Activated CD8-positive, alpha-beta memory T cell treated with anti-CD3 and anti-CD28 coated beads, Interleukin-2, amount 50 U/mL, for 1 hour (primary cell): ENCODE results near the gene RAB3GAP2.
"Not testable (repeated sequence)": the region's sequence is repeated elsewhere in the genome, so short reads cannot be mapped to it uniquely, and the experiment has no call there.

ENCODE experiments used
- DNase-seq: peaks from one replicate; pipeline ENCODE4 v3.0.0-alpha.2; 2020; ENCODE audit errors: extremely low read depth

RAB3GAP2 gene

GRCh38 chr1:220272047-220272840, at the start of gene RAB3GAP2:
RAB3GAP2 (minus strand) TSS chr1:220272453; CDS start chr1:220272337, 116 bp downstream.
- peak; percentile 95 for DNase-seq

GRCh38 chr1:220321758-220322157, 49.5 kb upstream of the RAB3GAP2 start:
- no peak for DNase-seq

- DNase-seq, result no peak
Observed at GRCh38 chr1:220320709-220321108, 48.5 kb upstream of the RAB3GAP2 start.

- DNase-seq, result no peak
Observed at GRCh38 chr1:220318673-220319072, 46.4 kb upstream of the RAB3GAP2 start.

GRCh38 chr1:220317161-220317560, 44.9 kb upstream of the RAB3GAP2 start:
- no peak for DNase-seq

- no peak for DNase-seq
Observed at GRCh38 chr1:220316305-220316704, 44.1 kb upstream of the RAB3GAP2 start.

GRCh38 chr1:220315070-220315839, 43.0 kb upstream of the RAB3GAP2 start:
- no peak for DNase-seq

GRCh38 chr1:220313576-220313975, 41.3 kb upstream of the RAB3GAP2 start:
- DNase-seq, result no peak

- not testable (repeated sequence) for DNase-seq
Observed at GRCh38 chr1:220310147-220310546, 37.9 kb upstream of the RAB3GAP2 start.

GRCh38 chr1:220307607-220308006, 35.4 kb upstream of the RAB3GAP2 start:
- DNase-seq, result no peak

GRCh38 chr1:220306339-220306738, 34.1 kb upstream of the RAB3GAP2 start:
- DNase-seq, result no peak

GRCh38 chr1:220303871-220304270, 31.6 kb upstream of the RAB3GAP2 start:
- DNase-seq, result no peak

GRCh38 chr1:220301630-220302029, 29.4 kb upstream of the RAB3GAP2 start:
- no peak for DNase-seq

- no peak for DNase-seq
Observed at GRCh38 chr1:220300442-220301121, 28.3 kb upstream of the RAB3GAP2 start.

- DNase-seq, result no peak
Observed at GRCh38 chr1:220299337-220299736, 27.1 kb upstream of the RAB3GAP2 start.

- no peak for DNase-seq
Observed at GRCh38 chr1:220298470-220299205, 26.4 kb upstream of the RAB3GAP2 start.

GRCh38 chr1:220296981-220297380, 24.7 kb upstream of the RAB3GAP2 start:
- DNase-seq, result no peak

GRCh38 chr1:220294846-220295301, 22.6 kb upstream of the RAB3GAP2 start:
- no peak for DNase-seq

GRCh38 chr1:220291580-220291979, 19.3 kb upstream of the RAB3GAP2 start:
- DNase-seq, result no peak

- no peak for DNase-seq
Observed at GRCh38 chr1:220290140-220290761, 18.0 kb upstream of the RAB3GAP2 start.

- DNase-seq, result no peak
Observed at GRCh38 chr1:220287129-220287528, 14.9 kb upstream of the RAB3GAP2 start.
